ENCODE measurements around the gene NSUN2.
A peak's percentile ranks its signal among the peaks of the same experiment; 100 is the strongest.
"Not testable (repeated sequence)": the region's sequence is repeated elsewhere in the genome, so short reads cannot be mapped to it uniquely, and the experiment has no call there.

Gene NSUN2

GRCh38 chr5:6632888-6633468 is at the start of gene NSUN2, which contains the start of gene SRD5A1:
Gene NSUN2, minus strand, starts transcription at chr5:6633044. Its CDS starts 65 bp downstream, at chr5:6632979.
Gene SRD5A1, plus strand, starts transcription at chr5:6633440. Its CDS starts 137 bp downstream, at chr5:6633577.
- ATAC-seq (peak; percentile 93), DNase-seq (peak; percentile 93 to 95)
- Mint-ChIP-seq H3K4me3 (peak within 1 kb of the TSS; percentile 99 to 100), H3K9me3 (no peaks in the 10 kb centered on the region), H3K4me1 (peaks cover 46% of the 10 kb centered on the region), H3K27ac (peak within 1 kb of the TSS; percentile 100), H3K27me3 (no peaks in the 10 kb centered on the region)

GRCh38 chr5:6682239-6682638 is 49.4 kb upstream of the NSUN2 start:
- DNase-seq (no peak), ATAC-seq (no peak)
- peaks cover 6% of the 10 kb centered on the region for H3K4me1 Mint-ChIP-seq
- no peak overlapping the region for H3K27ac Mint-ChIP-seq
- H3K4me3 Mint-ChIP-seq: no peak overlapping the region
- peaks cover 47% of the 10 kb centered on the region for H3K27me3 Mint-ChIP-seq
- peaks cover 0 to 4% of the 10 kb centered on the region in 2 donors for H3K9me3 Mint-ChIP-seq

GRCh38 chr5:6681682-6682081 is 48.8 kb upstream of the NSUN2 start:
- Mint-ChIP-seq H3K9me3 (peaks cover 4 to 5% of the 10 kb centered on the region in 2 donors), H3K27me3 (peaks cover 42% of the 10 kb centered on the region), H3K4me3 (no peak overlapping the region), H3K4me1 (peaks cover 2% of the 10 kb centered on the region), H3K27ac (no peak overlapping the region)
- ATAC-seq: no peak
- DNase-seq: no peak

- Mint-ChIP-seq H3K27ac (no peak overlapping the region), H3K4me3 (no peak overlapping the region), H3K4me1 (no peaks in the 10 kb centered on the region), H3K27me3 (peaks cover 34% of the 10 kb centered on the region), H3K9me3 (peaks cover 4 to 13% of the 10 kb centered on the region in 2 donors)
- ATAC-seq (no peak), DNase-seq (no peak)
Measured at GRCh38 chr5:6680922-6681321, 48.1 kb upstream of the NSUN2 start.

GRCh38 chr5:6678385-6678784 is 45.5 kb upstream of the NSUN2 start:
- H3K4me1 Mint-ChIP-seq: no peaks in the 10 kb centered on the region
- H3K27me3 Mint-ChIP-seq: peaks cover 16% of the 10 kb centered on the region
- DNase-seq: no peak
- no peak overlapping the region for H3K4me3 Mint-ChIP-seq
- peaks cover 4 to 17% of the 10 kb centered on the region in 2 donors for H3K9me3 Mint-ChIP-seq
- no peak for ATAC-seq
- H3K27ac Mint-ChIP-seq: no peak overlapping the region

- no peak overlapping the region for H3K27ac Mint-ChIP-seq
- DNase-seq: no peak
- peaks cover 8% of the 10 kb centered on the region for H3K27me3 Mint-ChIP-seq
- no peaks in the 10 kb centered on the region for H3K4me1 Mint-ChIP-seq
- H3K9me3 Mint-ChIP-seq: peaks cover 2 to 17% of the 10 kb centered on the region in 2 donors
- no peak overlapping the region for H3K4me3 Mint-ChIP-seq
- no peak for ATAC-seq
Measured at GRCh38 chr5:6676702-6677101, 43.9 kb upstream of the NSUN2 start.

GRCh38 chr5:6675784-6676491 is 43.1 kb upstream of the NSUN2 start:
- peak overlapping the region; percentile 48 to 55 for H3K27ac Mint-ChIP-seq
- ATAC-seq (no peak), DNase-seq (no peak)
- no peak overlapping the region for H3K4me3 Mint-ChIP-seq
- H3K4me1 Mint-ChIP-seq: no peaks in the 10 kb centered on the region
- H3K9me3 Mint-ChIP-seq: peaks cover 0 to 17% of the 10 kb centered on the region in 2 donors
- peaks cover under 1% of the 10 kb centered on the region for H3K27me3 Mint-ChIP-seq

GRCh38 chr5:6674886-6675285 is 42.0 kb upstream of the NSUN2 start:
- H3K4me1 Mint-ChIP-seq: no peaks in the 10 kb centered on the region
- no peak overlapping the region for H3K4me3 Mint-ChIP-seq
- H3K9me3 Mint-ChIP-seq: peaks cover 0 to 17% of the 10 kb centered on the region in 2 donors
- no peak overlapping the region for H3K27ac Mint-ChIP-seq
- H3K27me3 Mint-ChIP-seq: no peaks in the 10 kb centered on the region
- ATAC-seq: no peak
- no peak for DNase-seq

GRCh38 chr5:6674421-6674820 is 41.6 kb upstream of the NSUN2 start:
- Mint-ChIP-seq H3K9me3 (peaks cover 0 to 17% of the 10 kb centered on the region in 2 donors), H3K4me1 (no peaks in the 10 kb centered on the region), H3K27me3 (no peaks in the 10 kb centered on the region), H3K27ac (no peak overlapping the region), H3K4me3 (no peak overlapping the region)
- ATAC-seq (no peak), DNase-seq (no peak)

GRCh38 chr5:6673963-6674362 is 41.1 kb upstream of the NSUN2 start:
- H3K27me3 Mint-ChIP-seq: no peaks in the 10 kb centered on the region
- H3K4me3 Mint-ChIP-seq: no peak overlapping the region
- H3K9me3 Mint-ChIP-seq: peaks cover 0 to 17% of the 10 kb centered on the region in 2 donors
- H3K27ac Mint-ChIP-seq: no peak overlapping the region
- ATAC-seq (no peak), DNase-seq (no peak)
- no peaks in the 10 kb centered on the region for H3K4me1 Mint-ChIP-seq

- Mint-ChIP-seq H3K9me3 (peaks cover 0 to 17% of the 10 kb centered on the region in 2 donors), H3K27ac (no peak overlapping the region), H3K4me3 (no peak overlapping the region), H3K27me3 (no peaks in the 10 kb centered on the region), H3K4me1 (no peaks in the 10 kb centered on the region)
- ATAC-seq (no peak), DNase-seq (no peak)
Measured at GRCh38 chr5:6673031-6673430, 40.2 kb upstream of the NSUN2 start.

GRCh38 chr5:6668717-6669116 is 35.9 kb upstream of the NSUN2 start:
- DNase-seq, H3K27ac Mint-ChIP-seq, H3K4me1 Mint-ChIP-seq, H3K27me3 Mint-ChIP-seq, H3K9me3 Mint-ChIP-seq, ATAC-seq, H3K4me3 Mint-ChIP-seq: not testable (repeated sequence)

- ATAC-seq (no peak), DNase-seq (no peak)
- no peaks in the 10 kb centered on the region for H3K9me3 Mint-ChIP-seq
- no peak overlapping the region for H3K27ac Mint-ChIP-seq
- H3K4me1 Mint-ChIP-seq: no peaks in the 10 kb centered on the region
- no peak overlapping the region for H3K4me3 Mint-ChIP-seq
- H3K27me3 Mint-ChIP-seq: no peaks in the 10 kb centered on the region
Measured at GRCh38 chr5:6667648-6668047, 34.8 kb upstream of the NSUN2 start.

GRCh38 chr5:6666762-6667161 is 33.9 kb upstream of the NSUN2 start:
- Mint-ChIP-seq H3K27ac (no peak overlapping the region), H3K4me1 (no peaks in the 10 kb centered on the region), H3K4me3 (no peak overlapping the region), H3K9me3 (no peaks in the 10 kb centered on the region), H3K27me3 (no peaks in the 10 kb centered on the region)
- DNase-seq: no peak
- no peak for ATAC-seq

GRCh38 chr5:6660688-6661087 is 27.8 kb upstream of the NSUN2 start:
- peaks cover 0 to 16% of the 10 kb centered on the region in 2 donors for H3K9me3 Mint-ChIP-seq
- no peak overlapping the region for H3K4me3 Mint-ChIP-seq
- H3K27me3 Mint-ChIP-seq: no peaks in the 10 kb centered on the region
- peak overlapping the region; percentile 6 to 41 for H3K27ac Mint-ChIP-seq
- ATAC-seq (no peak), DNase-seq (no peak)
- peaks cover 14% of the 10 kb centered on the region for H3K4me1 Mint-ChIP-seq

- peak in 1 of 2 donors; percentile 23 for DNase-seq
- Mint-ChIP-seq H3K27ac (peak overlapping the region; percentile 6 to 69), H3K4me3 (peak overlapping the region in 1 of 2 donors; percentile 27), H3K27me3 (no peaks in the 10 kb centered on the region), H3K4me1 (peaks cover 14% of the 10 kb centered on the region), H3K9me3 (peaks cover 0 to 16% of the 10 kb centered on the region in 2 donors)
- ATAC-seq: peak; percentile 77
Measured at GRCh38 chr5:6659941-6660684, 27.3 kb upstream of the NSUN2 start.
